Natural killer cell (primary cell): ENCODE data around the gene KIAA1328. TPM values are rescaled to one million over a fixed set of nuclear protein-coding genes. Genes with fewer than 3 reads are reported as not detected.

Source experiments
- ATAC-seq, 3 donors: fragments of 150-1000 bp in 2 of 3; fragments of 200-7000 bp in 1 of 3; cut with Tn5 transposase; 1 replicate in 1 of 3; 2 replicates in 2 of 3; pipeline ENCODE4 v1.10.0; 2021; ENCODE audit warnings: mild to moderate bottlenecking in 2 of 3, moderate library complexity in 2 of 3
- DNase-seq, 2 donors: peaks; one replicate each; pipeline versions ENCODE4 v3.0.0 to v3.0.0-alpha.2; 2013 to 2021; ENCODE audit warnings: mixed read lengths in 1 of 2
- H3K27ac ChIP-seq: one replicate; pipeline ENCODE4 v1.5.1; 2013; ENCODE audit warnings: mild to moderate bottlenecking, low read length
- H3K27me3 ChIP-seq: one replicate; pipeline ENCODE4 v1.6.1; 2013; ENCODE audit warnings: low read length; ENCODE audit not compliant: control insufficient read depth, insufficient read depth
- H3K36me3 ChIP-seq: one replicate; pipeline ENCODE4 v1.6.1; 2013; ENCODE audit warnings: low read length; ENCODE audit not compliant: control insufficient read depth, insufficient read depth
- H3K4me1 ChIP-seq: one replicate; pipeline ENCODE4 v1.6.1; 2013; ENCODE audit warnings: low read length; ENCODE audit not compliant: control insufficient read depth, insufficient read depth
- H3K4me3 ChIP-seq: one replicate; pipeline ENCODE4 v1.5.1; 2013; ENCODE audit warnings: low read length
- H3K9me3 ChIP-seq: one replicate; pipeline ENCODE4 v1.6.1; 2013; ENCODE audit warnings: low read length; ENCODE audit not compliant: control insufficient read depth, insufficient read depth
- H3K27ac Mint-ChIP-seq, 2 donors: one replicate each; pipeline ENCODE4 v1.8.0; 2022; ENCODE audit warnings: mild to moderate bottlenecking in 2 of 2, mixed read lengths in 2 of 2, moderate library complexity in 1 of 2
- H3K27me3 Mint-ChIP-seq, 2 donors: one replicate each; pipeline ENCODE4 v1.8.0; 2022; ENCODE audit warnings: low read depth in 2 of 2, mixed read lengths in 2 of 2
- H3K36me3 Mint-ChIP-seq: one replicate; pipeline ENCODE4 v1.8.0; 2022; ENCODE audit warnings: mixed read lengths
- H3K4me1 Mint-ChIP-seq, 2 donors: one replicate each; pipeline ENCODE4 v1.8.0; 2022; ENCODE audit warnings: mixed read lengths in 2 of 2
- H3K4me3 Mint-ChIP-seq: one replicate; pipeline ENCODE4 v1.8.0; 2022; ENCODE audit warnings: mild to moderate bottlenecking, moderate library complexity, mixed read lengths
- H3K9me3 Mint-ChIP-seq, 2 donors: one replicate each; pipeline ENCODE4 v1.8.0; 2022; ENCODE audit warnings: mixed read lengths in 2 of 2
- WGBS: methylation state at CpG from one replicate; pipeline ENCODE4 v1.1.7; 2013; ENCODE audit warnings: missing lambda C conversion rate; ENCODE audit not compliant: insufficient coverage; 5-methylcytosine and 5-hydroxymethylcytosine counted together
- intact Hi-C: fragments of 100-400 bp; cut with micrococcal nuclease; formaldehyde crosslinking; loops from one replicate; pipeline ENCODE4 v1.14.2; 2022
- total RNA-seq, 4 donors: library from RNA; stranded (reverse); fragments of 120-200 nt in 1 of 4; gene quantifications; one replicate each; pipeline versions ENCODE4 v1.2.3 to v1.2.4, GENCODE V29; 2013 to 2022
- TF ChIP-seq, protein P1 (sequence below): fragments of 200-600 bp; IDR thresholded peaks from one replicate; pipeline ENCODE4 v1.8.0; 2022; ENCODE audit warnings: antibody characterized with exemption

KIAA1328 gene
- total RNA-seq, 3 donors from 2014 or later (not counting 1 experiment from before 2014, with no cell fraction given), result 12.3 to 14.3 (median 13.2) TPM

GRCh38 chr18:36931106-36931505, 102.2 kb downstream of the KIAA1328 start:
- Mint-ChIP-seq H3K27ac (no peak overlapping the region), H3K4me1 (no peaks in the 10 kb centered on the region), H3K4me3 (no peak overlapping the region), H3K9me3 (no peaks in the 10 kb centered on the region), H3K27me3 (no peaks in the 10 kb centered on the region), H3K36me3 (no peaks in the 10 kb centered on the region)
- intact Hi-C loops, result no loop called here
- no peaks in the 10 kb centered on the region for H3K27me3 ChIP-seq
- H3K4me1 ChIP-seq, result no peaks in the 10 kb centered on the region
- no peaks in the 10 kb centered on the region for H3K9me3 ChIP-seq
- no peaks in the 10 kb centered on the region for H3K36me3 ChIP-seq
- H3K27ac ChIP-seq, result no peak overlapping the region
- over 99% methylated on average over 4 of the region's 4 CpGs for WGBS
- ATAC-seq (no peak), DNase-seq (no peak)
- no peak overlapping the region for H3K4me3 ChIP-seq
- TF ChIP-seq, protein P1, sequence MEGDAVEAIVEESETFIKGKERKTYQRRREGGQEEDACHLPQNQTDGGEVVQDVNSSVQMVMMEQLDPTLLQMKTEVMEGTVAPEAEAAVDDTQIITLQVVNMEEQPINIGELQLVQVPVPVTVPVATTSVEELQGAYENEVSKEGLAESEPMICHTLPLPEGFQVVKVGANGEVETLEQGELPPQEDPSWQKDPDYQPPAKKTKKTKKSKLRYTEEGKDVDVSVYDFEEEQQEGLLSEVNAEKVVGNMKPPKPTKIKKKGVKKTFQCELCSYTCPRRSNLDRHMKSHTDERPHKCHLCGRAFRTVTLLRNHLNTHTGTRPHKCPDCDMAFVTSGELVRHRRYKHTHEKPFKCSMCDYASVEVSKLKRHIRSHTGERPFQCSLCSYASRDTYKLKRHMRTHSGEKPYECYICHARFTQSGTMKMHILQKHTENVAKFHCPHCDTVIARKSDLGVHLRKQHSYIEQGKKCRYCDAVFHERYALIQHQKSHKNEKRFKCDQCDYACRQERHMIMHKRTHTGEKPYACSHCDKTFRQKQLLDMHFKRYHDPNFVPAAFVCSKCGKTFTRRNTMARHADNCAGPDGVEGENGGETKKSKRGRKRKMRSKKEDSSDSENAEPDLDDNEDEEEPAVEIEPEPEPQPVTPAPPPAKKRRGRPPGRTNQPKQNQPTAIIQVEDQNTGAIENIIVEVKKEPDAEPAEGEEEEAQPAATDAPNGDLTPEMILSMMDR, result no peak

DNA sequence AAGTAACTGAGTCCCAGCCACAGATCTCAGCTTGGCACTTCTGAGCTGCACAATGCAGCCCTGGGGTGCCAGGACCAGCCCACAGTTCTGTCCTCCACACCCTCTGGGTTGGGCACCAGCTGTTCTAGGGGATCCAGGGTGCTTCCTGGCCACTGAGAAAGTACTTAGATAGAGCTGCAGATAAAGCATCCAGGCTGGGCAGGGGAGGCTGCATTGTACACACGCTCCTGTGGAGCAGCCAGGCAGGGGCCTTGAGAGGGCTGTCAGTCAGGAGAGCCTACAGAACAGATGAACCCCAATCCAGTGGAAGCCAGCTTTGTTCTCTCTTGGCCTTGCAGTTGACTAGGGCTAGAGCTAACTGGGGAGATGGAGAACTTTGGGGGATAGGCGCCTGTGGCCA, 104.6 kb downstream of the KIAA1328 start:
- WGBS, result 94% methylated on average over 2 of the region's 2 CpGs
- Mint-ChIP-seq H3K27ac (no peak overlapping the region), H3K9me3 (peaks cover 7 to 11% of the 10 kb centered on the region in 2 donors), H3K36me3 (peaks cover 19% of the 10 kb centered on the region), H3K4me3 (no peak overlapping the region), H3K27me3 (no peaks in the 10 kb centered on the region), H3K4me1 (no peaks in the 10 kb centered on the region)
- Histone ChIP-seq H3K36me3 (no peaks in the 10 kb centered on the region), H3K27me3 (no peaks in the 10 kb centered on the region), H3K27ac (no peak overlapping the region), H3K4me1 (no peaks in the 10 kb centered on the region), H3K9me3 (no peaks in the 10 kb centered on the region), H3K4me3 (no peak overlapping the region)
- TF ChIP-seq, protein P1, result no peak
- no peak for DNase-seq
- peak in 1 of 3 donors; percentile 21 for ATAC-seq
- intact Hi-C loops, result no loop called here

DNA sequence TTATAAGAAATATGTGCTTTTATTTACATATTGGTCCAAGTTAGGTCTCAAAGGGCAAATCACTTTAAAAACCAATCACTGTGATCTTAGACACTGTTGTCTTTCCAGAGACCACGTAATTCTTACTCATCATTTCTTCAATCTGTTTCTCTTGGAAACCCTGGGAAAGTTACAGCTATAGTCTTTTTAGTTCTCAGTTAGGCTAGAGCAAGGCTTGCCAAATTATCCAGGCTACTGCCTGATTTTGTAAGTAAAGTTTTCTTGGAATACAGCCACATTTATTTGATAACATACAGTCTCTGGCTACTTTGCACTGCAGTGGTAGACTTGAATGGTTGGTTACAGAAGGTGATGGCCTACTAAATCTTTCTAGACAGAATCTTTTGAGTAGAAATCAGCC, 106.0 kb downstream of the KIAA1328 start:
- Mint-ChIP-seq H3K9me3 (peaks cover 11 to 15% of the 10 kb centered on the region in 2 donors), H3K4me3 (no peak overlapping the region), H3K36me3 (peaks cover 24% of the 10 kb centered on the region), H3K27me3 (no peaks in the 10 kb centered on the region), H3K4me1 (no peaks in the 10 kb centered on the region), H3K27ac (no peak overlapping the region)
- Histone ChIP-seq H3K27me3 (no peaks in the 10 kb centered on the region), H3K27ac (no peak overlapping the region), H3K9me3 (no peaks in the 10 kb centered on the region), H3K4me1 (no peaks in the 10 kb centered on the region), H3K36me3 (no peaks in the 10 kb centered on the region), H3K4me3 (no peak overlapping the region)
- no peak for ATAC-seq
- WGBS, result 87% methylated on average over 1 of the region's 1 CpG
- no peak for DNase-seq
- intact Hi-C loops, result no loop called here
- TF ChIP-seq, protein P1, result no peak

GRCh38 chr18:36942264-36942663, 113.3 kb downstream of the KIAA1328 start:
- no peaks in the 10 kb centered on the region for H3K27me3 Mint-ChIP-seq
- TF ChIP-seq, protein P1, result no peak
- peaks cover 12% of the 10 kb centered on the region for H3K36me3 Mint-ChIP-seq
- Histone ChIP-seq H3K27ac (no peak overlapping the region), H3K9me3 (no peaks in the 10 kb centered on the region), H3K36me3 (no peaks in the 10 kb centered on the region), H3K4me1 (no peaks in the 10 kb centered on the region), H3K27me3 (no peaks in the 10 kb centered on the region), H3K4me3 (no peak overlapping the region)
- no peak overlapping the region for H3K4me3 Mint-ChIP-seq
- ATAC-seq (no peak), DNase-seq (peak in 1 of 2 donors; percentile 25)
- H3K4me1 Mint-ChIP-seq, result no peaks in the 10 kb centered on the region
- no peak overlapping the region for H3K27ac Mint-ChIP-seq
- peaks cover 11% of the 10 kb centered on the region in 2 donors for H3K9me3 Mint-ChIP-seq
- intact Hi-C loops, result no loop called here
- 81% methylated on average over 5 of the region's 6 CpGs for WGBS
